ENCODE results near the gene SPNS2.

DNA sequence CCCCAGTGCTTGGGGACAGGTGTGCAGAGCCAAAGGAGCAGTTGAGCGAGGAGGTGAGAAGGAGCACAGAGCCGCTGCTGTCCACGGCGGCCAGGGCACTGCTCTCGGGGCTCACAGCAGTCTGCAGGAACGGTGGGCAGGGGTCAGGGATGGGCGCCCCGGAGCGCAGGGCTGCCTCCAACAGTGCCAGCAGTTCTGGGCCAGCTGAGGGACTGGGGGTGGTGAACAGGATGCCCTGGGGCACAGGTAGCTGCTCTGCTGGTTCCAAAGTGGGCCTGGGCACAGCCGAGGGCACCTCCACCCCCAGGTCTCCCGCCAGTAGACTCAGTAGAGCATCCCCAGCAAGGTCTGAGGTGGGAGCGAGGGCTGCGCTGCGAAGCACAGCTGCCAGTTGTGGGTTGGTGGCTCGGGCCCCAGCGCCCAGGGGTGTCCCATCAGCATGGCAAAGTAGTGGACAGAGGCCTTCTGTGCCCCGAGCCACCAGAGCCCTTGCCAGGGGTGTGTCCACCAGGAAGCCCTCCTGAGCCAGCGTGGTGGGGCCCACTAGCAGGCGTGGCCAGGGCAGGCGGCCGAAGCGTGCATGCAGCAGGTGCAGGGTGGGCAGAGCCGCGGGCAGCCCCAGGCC is 59.8 kb downstream of the SPNS2 start:
- TF ChIP-seq, protein P1, sequence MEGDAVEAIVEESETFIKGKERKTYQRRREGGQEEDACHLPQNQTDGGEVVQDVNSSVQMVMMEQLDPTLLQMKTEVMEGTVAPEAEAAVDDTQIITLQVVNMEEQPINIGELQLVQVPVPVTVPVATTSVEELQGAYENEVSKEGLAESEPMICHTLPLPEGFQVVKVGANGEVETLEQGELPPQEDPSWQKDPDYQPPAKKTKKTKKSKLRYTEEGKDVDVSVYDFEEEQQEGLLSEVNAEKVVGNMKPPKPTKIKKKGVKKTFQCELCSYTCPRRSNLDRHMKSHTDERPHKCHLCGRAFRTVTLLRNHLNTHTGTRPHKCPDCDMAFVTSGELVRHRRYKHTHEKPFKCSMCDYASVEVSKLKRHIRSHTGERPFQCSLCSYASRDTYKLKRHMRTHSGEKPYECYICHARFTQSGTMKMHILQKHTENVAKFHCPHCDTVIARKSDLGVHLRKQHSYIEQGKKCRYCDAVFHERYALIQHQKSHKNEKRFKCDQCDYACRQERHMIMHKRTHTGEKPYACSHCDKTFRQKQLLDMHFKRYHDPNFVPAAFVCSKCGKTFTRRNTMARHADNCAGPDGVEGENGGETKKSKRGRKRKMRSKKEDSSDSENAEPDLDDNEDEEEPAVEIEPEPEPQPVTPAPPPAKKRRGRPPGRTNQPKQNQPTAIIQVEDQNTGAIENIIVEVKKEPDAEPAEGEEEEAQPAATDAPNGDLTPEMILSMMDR (IDR thresholded peaks at IDR 0.05): no peak
- TF ChIP-seq ZFX (IDR thresholded peaks at IDR 0.05; ENCODE audit: borderline replicate concordance): no peak

Measured in 22Rv1 (cell line).